HG03159 (cell line): ENCODE data around the gene SUDS3.

ENCODE experiments used
- ATAC-seq: cut with Tn5 transposase; IDR thresholded peaks from one replicate; pipeline ENCODE4 v1.9.1; 2021; ENCODE audit warnings: mild to moderate bottlenecking, moderate library complexity; ENCODE audit not compliant: unreplicated experiment

Gene SUDS3

DNA sequence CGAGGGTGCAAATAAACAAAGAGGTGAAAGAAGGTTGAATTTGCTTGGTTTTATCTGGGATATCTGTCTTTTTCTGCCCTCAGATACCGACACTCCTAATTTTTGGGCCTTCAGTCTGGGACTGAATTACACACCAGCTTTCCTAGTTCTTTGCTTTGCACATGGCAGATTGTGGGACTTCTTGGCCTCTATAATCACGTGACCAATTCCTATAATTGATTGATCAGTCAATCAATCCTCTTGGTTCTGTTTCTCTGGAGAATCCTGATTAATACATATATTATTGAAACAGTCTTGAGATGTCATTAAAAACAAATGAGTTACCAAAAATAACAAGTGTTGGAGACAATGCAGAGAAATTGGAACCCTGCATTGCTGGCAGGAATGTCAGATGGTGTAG lies 62.7 kb downstream of the SUDS3 start:
- no peak for ATAC-seq

GRCh38 chr12:118446247-118446646 lies 69.9 kb downstream of the SUDS3 start:
- no peak for ATAC-seq

DNA sequence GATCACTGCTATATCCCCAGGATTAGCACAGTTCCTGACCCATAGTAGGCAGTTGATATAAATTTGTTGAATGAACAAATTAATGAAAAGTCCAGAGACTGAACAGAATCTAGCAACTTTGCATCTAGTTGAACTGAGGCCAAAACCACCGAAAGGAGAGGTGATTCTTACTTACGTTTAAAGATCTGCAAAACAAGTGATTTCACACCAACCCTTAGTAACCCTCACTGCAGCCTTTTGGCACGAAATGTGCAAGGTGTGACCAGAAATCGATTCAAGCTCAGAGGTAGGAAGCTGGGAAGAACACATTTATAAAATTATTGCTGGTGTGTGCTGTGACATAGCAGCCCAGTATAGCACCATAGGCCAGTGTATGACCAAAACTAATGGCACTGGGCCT lies 70.8 kb downstream of the SUDS3 start:
- ATAC-seq: no peak

- ATAC-seq: no peak
Measured at GRCh38 chr12:118448341-118448740, 72.0 kb downstream of the SUDS3 start.

GRCh38 chr12:118455327-118455726 lies 79.0 kb downstream of the SUDS3 start:
- ATAC-seq: no peak

- ATAC-seq: no peak
Measured at GRCh38 chr12:118456741-118457140, 80.4 kb downstream of the SUDS3 start.

DNA sequence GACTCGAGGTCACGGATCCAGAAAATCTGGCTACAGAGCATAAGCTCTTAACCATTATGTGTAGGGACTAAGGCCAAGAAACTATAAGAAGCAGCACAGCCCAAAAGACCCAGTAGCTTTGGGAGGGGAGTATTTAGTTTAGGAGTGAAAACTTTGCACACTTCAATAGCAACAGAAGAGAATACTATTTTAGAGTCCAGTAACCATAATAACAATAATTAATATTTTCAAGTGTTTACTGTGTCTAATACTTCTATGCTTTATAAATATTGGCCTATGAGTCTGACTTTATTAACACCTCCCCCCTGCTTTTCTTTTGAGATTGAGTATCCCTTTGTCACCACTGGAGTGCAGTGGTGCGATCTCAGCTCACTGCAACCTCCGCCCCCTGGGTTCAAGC lies 82.8 kb downstream of the SUDS3 start:
- no peak for ATAC-seq

GRCh38 chr12:118463677-118464076 lies 87.3 kb downstream of the SUDS3 start:
- ATAC-seq: no peak

DNA sequence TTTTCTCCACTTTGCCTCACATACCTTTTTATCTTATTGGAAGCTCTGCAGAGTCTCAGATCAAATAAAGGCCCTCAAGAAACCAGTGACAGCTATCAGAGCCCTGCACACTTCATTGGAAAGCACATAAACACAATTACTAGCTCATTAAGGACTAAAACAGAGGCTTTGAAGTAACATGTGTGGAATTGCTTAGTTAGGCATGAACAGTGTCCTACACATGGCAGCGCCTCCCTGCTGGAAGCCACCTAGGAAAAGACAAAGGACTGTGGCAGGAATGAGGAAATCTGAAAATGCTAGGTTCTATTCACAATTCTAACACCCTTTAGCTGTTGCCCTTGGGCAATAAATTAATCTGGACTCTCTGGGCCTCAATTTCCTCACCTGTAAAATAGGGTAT lies 89.4 kb downstream of the SUDS3 start:
- no peak for ATAC-seq
